Cardiac muscle cell (in vitro differentiated cells and primary cell): ENCODE data around the gene TFPT. TPM values are rescaled to one million over a fixed set of nuclear protein-coding genes. Genes with fewer than 3 reads are reported as not detected.

Experiments
- DNase-seq, 2 donors: peaks; one replicate each; pipeline versions ENCODE4 v3.0.0 to v3.0.0-alpha.2; 2010 to 2017; ENCODE audit warnings: low read depth in 1 of 2, low spot score in 1 of 2
- H3K27ac ChIP-seq: fragments of 200-600 bp; sonication (generic); 2 replicates; pipeline ENCODE4 v1.5.1; 2016
- H3K27me3 ChIP-seq: fragments of 200-600 bp; sonication (generic); 2 replicates; pipeline ENCODE4 v1.6.0; 2016; ENCODE audit warnings: control low read depth
- H3K36me3 ChIP-seq: fragments of 200-600 bp; sonication (generic); 2 replicates; pipeline ENCODE4 v1.5.1; 2016; ENCODE audit warnings: control low read depth
- H3K4me1 ChIP-seq: fragments of 200-600 bp; sonication (generic); 2 replicates; pipeline ENCODE4 v1.8.1; 2017; ENCODE audit warnings: low read depth, mild to moderate bottlenecking, mixed run types
- H3K4me3 ChIP-seq: fragments of 200-600 bp; sonication (generic); 2 replicates; pipeline ENCODE4 v1.5.1; 2016; ENCODE audit warnings: mild to moderate bottlenecking
- H3K9me3 ChIP-seq: fragments of 200-600 bp; sonication (generic); 2 replicates; pipeline ENCODE4 v1.5.1; 2017; ENCODE audit warnings: low read depth, mild to moderate bottlenecking, control low read depth
- CTCF ChIP-seq: IDR thresholded peaks from 2 replicates; pipeline ENCODE4 v1.5.1; 2012; ENCODE audit warnings: low read depth, mild to moderate bottlenecking, low read length
- polyA plus RNA-seq: library from polyadenylated mRNA; unstranded; fragments of >200 nt; fragmentation: Nextera tagmentation; extraction: Ambion mirVana; gene quantifications from 2 replicates; pipeline ENCODE4 v1.2.1, GENCODE V29; 2016
- total RNA-seq: library from RNA; depleted of rRNA; stranded (reverse); fragments of >200 nt; gene quantifications from 2 replicates; pipeline ENCODE4 v1.2.3, GENCODE V29; 2016

Gene TFPT
- 26.1 and 27.5 TPM in 2 replicates for total RNA-seq
- 27.5 and 32.1 TPM in 2 replicates for polyA plus RNA-seq

GRCh38 chr19:54115109-54116063 lies at the start of gene TFPT, which contains the start of gene PRPF31:
TFPT (minus strand) TSS chr19:54115657; CDS start chr19:54115269, 388 bp downstream.
PRPF31 (plus strand) TSS chr19:54115754; CDS start chr19:54118279, 2,525 bp downstream.
- H3K27me3 ChIP-seq = no peaks in the 10 kb centered on the region
- TF ChIP-seq CTCF = no peak
- peaks cover 10% of the 10 kb centered on the region for H3K4me1 ChIP-seq
- H3K36me3 ChIP-seq = peaks cover 8% of the 10 kb centered on the region
- H3K4me3 ChIP-seq = peak within 1 kb of the TSS; percentile 48
- H3K9me3 ChIP-seq = no peaks in the 10 kb centered on the region
- DNase-seq = peak; percentile 99 to 100
- peak within 1 kb of the TSS; percentile 74 for H3K27ac ChIP-seq

- H3K4me1 ChIP-seq = peaks cover 5% of the 10 kb centered on the region
- H3K4me3 ChIP-seq = no peak overlapping the region
- H3K36me3 ChIP-seq = no peaks in the 10 kb centered on the region
- H3K9me3 ChIP-seq = no peaks in the 10 kb centered on the region
- DNase-seq = no peak
- no peaks in the 10 kb centered on the region for H3K27me3 ChIP-seq
- no peak overlapping the region for H3K27ac ChIP-seq
- TF ChIP-seq CTCF = no peak
These were observed 49.8 kb upstream of the TFPT start for GRCh38 chr19:54165222-54165621.

- Histone ChIP-seq H3K4me1 (peaks cover 5% of the 10 kb centered on the region), H3K27ac (no peak overlapping the region), H3K36me3 (no peaks in the 10 kb centered on the region), H3K27me3 (no peaks in the 10 kb centered on the region), H3K4me3 (no peak overlapping the region), H3K9me3 (no peaks in the 10 kb centered on the region)
- DNase-seq = peak; percentile 59 to 70
- TF ChIP-seq CTCF = no peak
These were observed 49.1 kb upstream of the TFPT start for GRCh38 chr19:54164369-54165068.

GRCh38 chr19:54162884-54163283 lies 47.4 kb upstream of the TFPT start:
- H3K27me3 ChIP-seq = no peaks in the 10 kb centered on the region
- H3K4me1 ChIP-seq = peaks cover 10% of the 10 kb centered on the region
- no peak for TF ChIP-seq CTCF
- no peaks in the 10 kb centered on the region for H3K9me3 ChIP-seq
- DNase-seq = no peak
- no peaks in the 10 kb centered on the region for H3K36me3 ChIP-seq
- H3K27ac ChIP-seq = no peak overlapping the region
- H3K4me3 ChIP-seq = no peak overlapping the region

- Histone ChIP-seq H3K4me3 (peak overlapping the region; percentile 31), H3K27me3 (no peaks in the 10 kb centered on the region), H3K36me3 (peaks cover 2% of the 10 kb centered on the region), H3K9me3 (no peaks in the 10 kb centered on the region), H3K4me1 (peaks cover 10% of the 10 kb centered on the region), H3K27ac (no peak overlapping the region)
- no peak for TF ChIP-seq CTCF
- DNase-seq = peak; percentile 73 to 93
These were observed 46.9 kb upstream of the TFPT start for GRCh38 chr19:54162241-54162805.
